Cardiac fibroblast (primary cell): ENCODE measurements around the gene SELE.

Source experiments
- DNase-seq, 2 donors: peaks; one replicate each; pipeline versions ENCODE4 v3.0.0 to v3.0.0-alpha.2; 2010; ENCODE audit warnings: low read depth in 2 of 2
- H3K4me3 ChIP-seq, 2 donors: replicated peaks in 1 of 2; 1 replicate in 1 of 2; 2 replicates in 1 of 2; pipeline ENCODE4 v1.5.1; 2011; ENCODE audit warnings: low read depth in 2 of 2, low read length in 2 of 2, mild to moderate bottlenecking in 2 of 2, moderate library complexity in 1 of 2
- CTCF ChIP-seq: IDR thresholded peaks from one replicate; pipeline ENCODE4 v1.5.1; 2011; ENCODE audit warnings: low read depth, mild to moderate bottlenecking, low read length, inconsistent platforms

The SELE gene

GRCh38 chr1:169733924-169734323, at the start of gene SELE:
SELE (minus strand) TSS chr1:169734079; CDS start chr1:169733612, 467 bp downstream.
- no peak within 1 kb of the TSS for H3K4me3 ChIP-seq
- no peak for DNase-seq
- no peak for TF ChIP-seq CTCF

- no peak for DNase-seq
- TF ChIP-seq CTCF = no peak
- H3K4me3 ChIP-seq = no peak overlapping the region
Measured at GRCh38 chr1:169782596-169782995, 48.7 kb upstream of the SELE start.

DNA sequence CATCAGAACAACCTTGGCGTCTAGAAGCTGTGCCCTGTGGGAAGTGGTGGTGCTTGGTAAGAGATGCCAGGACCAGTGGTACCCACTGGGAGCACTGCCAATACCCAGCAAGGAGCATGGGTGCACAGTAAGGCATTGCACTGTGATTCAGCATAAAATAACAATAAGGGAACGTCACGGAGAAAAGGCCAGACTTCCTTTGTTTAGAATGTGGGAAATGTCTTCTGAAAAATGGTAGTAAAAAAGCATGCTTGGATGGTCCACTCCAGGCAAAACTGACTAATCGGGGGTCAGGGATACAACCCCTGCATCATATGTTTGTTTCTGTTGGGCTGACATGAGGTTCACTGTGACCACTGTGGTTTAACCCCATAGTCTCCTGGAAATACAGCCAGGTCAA, 46.1 kb upstream of the SELE start:
- TF ChIP-seq CTCF = no peak
- H3K4me3 ChIP-seq = no peak overlapping the region
- peak; percentile 14 to 63 for DNase-seq

DNA sequence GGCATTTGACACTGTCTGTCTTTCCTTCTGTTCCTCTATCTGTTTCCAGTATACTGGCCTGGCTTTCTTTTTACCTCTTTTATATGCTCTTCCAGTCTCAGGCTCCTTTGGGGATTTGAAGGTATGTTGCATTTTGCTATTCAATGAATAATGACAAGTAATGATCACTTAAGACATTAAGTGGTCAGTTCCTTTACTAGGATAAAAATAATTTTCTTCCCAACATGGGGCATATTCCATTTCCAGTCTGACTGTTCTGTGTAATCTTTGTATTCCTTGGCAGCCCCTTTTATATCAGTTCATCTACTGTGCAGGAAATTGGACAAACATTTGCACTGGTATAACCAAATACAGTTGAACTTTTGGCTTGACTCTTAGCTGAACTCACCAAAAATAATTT, 45.3 kb upstream of the SELE start:
- DNase-seq = no peak
- TF ChIP-seq CTCF = no peak
- no peak overlapping the region for H3K4me3 ChIP-seq

- no peak for TF ChIP-seq CTCF
- DNase-seq = no peak
- no peak overlapping the region for H3K4me3 ChIP-seq
Measured at GRCh38 chr1:169776440-169776839, 42.6 kb upstream of the SELE start.

DNA sequence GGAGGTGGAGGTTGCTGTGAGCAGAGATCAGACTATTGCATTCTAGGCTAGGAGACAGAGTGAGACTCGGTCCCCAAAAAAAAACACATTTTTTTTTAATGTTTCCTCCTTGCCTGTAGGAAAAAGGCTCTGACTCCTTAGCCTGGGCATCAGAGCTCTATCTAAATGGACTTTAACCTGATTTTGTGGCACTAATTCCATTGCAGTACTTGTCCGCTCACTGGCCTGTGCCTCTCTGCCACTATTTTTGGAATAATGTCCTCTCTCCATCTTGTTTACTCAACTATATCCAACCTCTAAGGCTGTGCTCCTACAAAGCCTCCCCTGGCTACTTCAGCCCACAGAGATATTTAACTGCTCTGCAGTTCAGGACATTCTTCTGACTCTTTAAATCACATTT, 34.3 kb upstream of the SELE start:
- H3K4me3 ChIP-seq = no peak overlapping the region
- no peak for TF ChIP-seq CTCF
- no peak for DNase-seq

DNA sequence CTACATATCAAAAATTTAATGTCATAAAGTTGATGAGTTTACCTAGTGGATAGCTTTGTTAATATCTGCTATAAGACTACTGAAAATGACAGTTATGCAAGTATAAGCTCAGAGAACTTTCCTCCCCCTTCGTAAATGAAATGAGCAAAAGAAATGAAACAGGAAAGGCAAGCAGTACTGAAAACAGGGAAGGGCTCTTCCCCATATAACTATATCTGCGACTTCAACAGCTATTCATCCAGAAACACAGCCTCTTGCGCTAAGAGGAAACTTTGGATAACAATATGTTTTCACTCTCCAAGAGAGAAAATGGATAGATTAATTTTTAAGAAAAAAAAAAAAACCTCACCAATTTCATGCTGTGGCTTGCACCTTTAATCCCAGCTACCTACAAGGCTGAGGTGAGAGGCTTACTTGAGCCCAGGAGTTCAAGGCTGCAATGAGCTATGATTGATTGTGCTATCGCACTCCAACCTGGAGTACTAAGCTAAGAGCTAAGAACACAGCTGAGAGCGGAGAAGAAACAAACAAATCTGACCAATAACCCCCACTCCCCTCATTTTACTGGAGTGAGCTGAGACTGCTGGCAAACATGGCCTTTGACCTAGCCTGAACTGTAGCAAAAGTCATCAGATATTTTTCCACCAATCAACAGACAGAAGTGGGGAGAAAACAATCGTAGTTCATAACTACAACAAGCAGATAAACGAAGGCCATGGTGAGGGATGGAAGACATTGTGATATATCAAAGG, 31.9 kb upstream of the SELE start:
- no peak for TF ChIP-seq CTCF

More for the DNA sequence above, 31.9 kb upstream of the SELE start:
- DNase-seq = no peak
- H3K4me3 ChIP-seq = no peak overlapping the region
